Hepatocyte (in vitro differentiated cells): ENCODE data around the gene STXBP1.
"Not testable (repeated sequence)": the region's sequence is repeated elsewhere in the genome, so short reads cannot be mapped to it uniquely, and the experiment has no call there.

Source experiments
- CTCF ChIP-seq: fragments of 200-600 bp; sonication (generic); IDR thresholded peaks from 2 replicates; pipeline ENCODE4 v1.5.1; 2016; ENCODE audit warnings: antibody characterized with exemption, mild to moderate bottlenecking; ENCODE audit not compliant: poor library complexity
- EZH2 ChIP-seq: fragments of 200-600 bp; sonication (generic); IDR thresholded peaks from 2 replicates; pipeline ENCODE4 v1.6.1; 2016; ENCODE audit warnings: antibody characterized with exemption, mild to moderate bottlenecking, borderline replicate concordance

- not testable (repeated sequence) for TF ChIP-seq CTCF, EZH2
These were observed 27.6 kb upstream of the STXBP1 start for GRCh38 chr9:127584474-127584805.
